ENCODE data around the gene ENTPD8. TPM values are rescaled to one million over a fixed set of nuclear protein-coding genes. Genes with fewer than 3 reads are reported as not detected.

Gene ENTPD8
- total and polyA plus RNA-seq, 2 of the 4 experiments (the other 2 are of a cell fraction): 0.07 TPM; not detected in 1

DNA sequence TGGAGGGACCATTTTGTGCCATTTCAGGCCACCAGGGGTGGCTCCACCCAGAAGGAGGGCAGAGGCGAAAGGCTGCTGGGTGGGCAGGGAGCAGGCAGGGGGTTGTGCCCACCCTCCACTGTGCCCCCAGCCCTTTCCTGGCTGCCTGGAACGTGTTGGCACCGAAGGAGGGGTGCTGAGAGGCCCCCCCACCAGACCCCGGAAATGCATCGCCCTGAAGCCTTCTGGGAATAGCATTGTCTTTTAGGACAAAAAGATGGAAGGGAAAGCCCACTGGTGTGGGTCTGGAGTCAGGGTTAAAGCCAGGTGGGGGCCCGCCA, 12.9 kb downstream of the ENTPD8 start:
- POLR2A ChIA-PET (ENCODE audit: unreplicated experiment): no interaction called here
- H3K14ac ChIP-seq (replicated peaks; ENCODE audit: low read depth, low read length): no peak overlapping the region
- intact Hi-C loops (cut with micrococcal nuclease): no loop called here
- dilution Hi-C loops (cut with HindIII; ENCODE audit: low sequenced_read_pairs, unreplicated experiment): no loop called here
- no peaks in the 10 kb centered on the region for H3K9me1 ChIP-seq (ENCODE audit: insufficient read depth, low read length)
- H2BK15ac ChIP-seq (ENCODE audit: low read depth, low read length): no peak overlapping the region
- no peak overlapping the region for H3K9ac ChIP-seq (ENCODE audit: low read depth, low read length)
- H4K91ac ChIP-seq (ENCODE audit: insufficient read depth, low read depth, low read length): no peak overlapping the region
- H3K23ac ChIP-seq (ENCODE audit: low read depth, low read length): no peak overlapping the region
- TF ChIP-seq, protein P1, sequence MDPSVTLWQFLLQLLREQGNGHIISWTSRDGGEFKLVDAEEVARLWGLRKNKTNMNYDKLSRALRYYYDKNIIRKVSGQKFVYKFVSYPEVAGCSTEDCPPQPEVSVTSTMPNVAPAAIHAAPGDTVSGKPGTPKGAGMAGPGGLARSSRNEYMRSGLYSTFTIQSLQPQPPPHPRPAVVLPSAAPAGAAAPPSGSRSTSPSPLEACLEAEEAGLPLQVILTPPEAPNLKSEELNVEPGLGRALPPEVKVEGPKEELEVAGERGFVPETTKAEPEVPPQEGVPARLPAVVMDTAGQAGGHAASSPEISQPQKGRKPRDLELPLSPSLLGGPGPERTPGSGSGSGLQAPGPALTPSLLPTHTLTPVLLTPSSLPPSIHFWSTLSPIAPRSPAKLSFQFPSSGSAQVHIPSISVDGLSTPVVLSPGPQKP (IDR thresholded peaks at IDR 0.05; ENCODE audit: borderline replicate concordance, low read depth, low read length): no peak
- TF ChIP-seq MXI1 (IDR thresholded peaks at IDR 0.05; ENCODE audit: borderline replicate concordance, low read depth, low read length) (no peak), MAZ (IDR thresholded peaks at IDR 0.05; ENCODE audit: borderline replicate concordance, low read depth, low read length) (no peak), USF2 (IDR thresholded peaks at IDR 0.05; ENCODE audit: low read depth, low read length) (no peak), RFX5 (IDR thresholded peaks at IDR 0.05; ENCODE audit: low read depth, low read length) (no peak), BHLHE40 (IDR thresholded peaks at IDR 0.05; ENCODE audit: low read depth, low read length) (no peak), CHD1 (IDR thresholded peaks at IDR 0.05; ENCODE audit: low read depth, low read length) (no peak)
- H2AK5ac ChIP-seq (ENCODE audit: low read depth, low read length): no peak overlapping the region
- 82% methylated on average over 3 of the region's 6 CpGs; no CpG with 5 or more reads in 1 of the 2 experiments for WGBS, 2 experiments (ENCODE audit: extremely low coverage in 2 of 2, insufficient read length in 1 of 2)
- no peak overlapping the region for H3K4me2 ChIP-seq (ENCODE audit: low read depth, low read length)
- H2AK9ac ChIP-seq (replicated peaks; ENCODE audit: low read depth, low read length, poor library complexity): no peak overlapping the region
- H4K5ac ChIP-seq (ENCODE audit: low read depth, low read length): no peak overlapping the region
- no peaks in the 10 kb centered on the region for H3K79me1 ChIP-seq (ENCODE audit: low read depth in 1 of 2, low read length in 2 of 2)
- no peaks in the 10 kb centered on the region; the same call in 1 of the 2 replicates for H3K27me3 ChIP-seq (ENCODE audit: control insufficient read depth, insufficient read depth, low read length)
- no peaks in the 10 kb centered on the region for H3K9me3 ChIP-seq (ENCODE audit: control insufficient read depth, insufficient read depth, low read length)
- H2BK20ac ChIP-seq (ENCODE audit: low read depth, low read length): no peak overlapping the region
- DNase-seq (no peak), ATAC-seq (ENCODE audit: low read depth) (no peak)
- H4K20me1 ChIP-seq (ENCODE audit: insufficient read depth, low read length): no peaks in the 10 kb centered on the region
- no peak overlapping the region for H3K27ac ChIP-seq (ENCODE audit: insufficient read depth, low read length)
- CTCF ChIA-PET: no interaction called here
- no peak overlapping the region for H2AFZ ChIP-seq (replicated peaks; ENCODE audit: low read length, poor library complexity)
- no peak overlapping the region for H3K56ac ChIP-seq (ENCODE audit: extremely low read depth, insufficient read depth, low read length)
- H4K8ac ChIP-seq (ENCODE audit: low read depth in 2 of 2, low read length in 2 of 2): no peak overlapping the region
- in situ Hi-C loops (cut with MboI; ENCODE audit: low sequenced_read_pairs): no loop called here
- H3K4ac ChIP-seq (ENCODE audit: low read depth, low read length): no peak overlapping the region
- no peaks in the 10 kb centered on the region for H3K36me3 ChIP-seq (ENCODE audit: control insufficient read depth, insufficient read depth, low read length)
- no peak overlapping the region for H3K18ac ChIP-seq (ENCODE audit: low read depth, low read length)
- no TSS peak for BruUV-seq (replicated peaks)
- no peak overlapping the region for H3K4me3 ChIP-seq (ENCODE audit: insufficient read depth, low read depth, low read length)
- H3K4me1 ChIP-seq (ENCODE audit: control insufficient read depth, insufficient read depth, low read length): peaks cover 7% of the 10 kb centered on the region; the same call in 1 of the 2 replicates
- H2BK5ac ChIP-seq (ENCODE audit: low read depth, low read length, poor library complexity, severe bottlenecking): no peak overlapping the region
- H2BK120ac ChIP-seq (ENCODE audit: low read depth, low read length): no peak overlapping the region

Data from IMR-90 (cell line).